ENCODE data around the gene OR52K2.

DNA sequence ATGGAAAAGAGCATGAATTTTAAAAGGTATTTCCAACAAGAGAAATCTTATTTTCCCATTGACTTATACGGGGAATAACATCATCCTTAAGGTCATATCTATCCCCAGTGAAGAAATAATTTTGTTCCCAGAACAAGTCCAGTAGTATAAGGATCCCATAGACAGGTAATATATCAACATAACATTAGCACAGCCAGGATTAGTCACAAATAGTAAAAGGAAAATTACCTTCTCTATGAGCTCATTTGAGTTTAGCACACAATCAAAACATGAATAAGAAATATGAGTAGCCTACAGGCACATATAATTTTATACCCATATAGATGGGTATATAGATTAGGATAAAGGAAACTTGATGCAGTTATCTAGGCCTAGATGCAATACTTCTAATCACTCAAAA is 30.5 kb downstream of the OR52K2 start:
- TF ChIP-seq CTCF (conservative IDR thresholded peaks at IDR 0.05 in 1 of 2, IDR thresholded peaks at IDR 0.05 in 1 of 2; ENCODE audit: extremely low read depth in 1 of 2, insufficient read depth in 1 of 2, low read depth in 1 of 2, low read length in 2 of 2) (no peak), EZH2 (IDR thresholded peaks at IDR 0.05; ENCODE audit: borderline replicate concordance, low read length) (no peak)
